ENCODE measurements around the gene PGM1.

PGM1 gene

DNA sequence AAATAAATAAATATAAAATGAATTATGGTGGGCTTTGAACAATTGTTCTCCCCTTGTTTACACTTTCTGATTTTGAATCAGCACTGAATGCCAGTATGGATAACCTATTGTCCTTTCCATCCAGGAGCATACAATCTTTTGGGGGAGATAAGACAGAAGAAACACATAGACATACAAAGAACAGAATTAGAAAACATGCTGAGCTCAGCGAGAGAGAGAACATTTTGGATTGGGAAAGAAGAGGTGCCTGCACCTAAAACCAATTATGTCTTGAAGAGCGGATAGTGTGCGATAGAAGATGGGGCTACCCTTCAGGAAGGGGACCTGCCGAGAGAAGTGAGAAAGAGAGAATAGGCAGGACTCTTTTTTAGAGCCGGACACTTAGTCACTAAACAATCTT lies 6.6 kb downstream of the PGM1 start:
- Histone ChIP-seq H3K4me1 (ENCODE audit: control insufficient read depth, insufficient read depth, low read length, poor library complexity, severe bottlenecking) (no peaks in the 10 kb centered on the region), H3K36me3 (ENCODE audit: control insufficient read depth, insufficient read depth, low read length) (no peaks in the 10 kb centered on the region), H3K27ac (ENCODE audit: insufficient read depth, low read length, poor library complexity, severe bottlenecking) (no peak overlapping the region), H3K27me3 (replicated peaks; ENCODE audit: control insufficient read depth, insufficient read depth, low read length, poor library complexity, severe bottlenecking) (no peaks in the 10 kb centered on the region), H3K9me3 (ENCODE audit: control insufficient read depth, low read length) (no peaks in the 10 kb centered on the region), H3K4me3 (ENCODE audit: insufficient read depth, low read depth, low read length, poor library complexity, severe bottlenecking) (no peak overlapping the region)
- no peak for DNase-seq

DNA sequence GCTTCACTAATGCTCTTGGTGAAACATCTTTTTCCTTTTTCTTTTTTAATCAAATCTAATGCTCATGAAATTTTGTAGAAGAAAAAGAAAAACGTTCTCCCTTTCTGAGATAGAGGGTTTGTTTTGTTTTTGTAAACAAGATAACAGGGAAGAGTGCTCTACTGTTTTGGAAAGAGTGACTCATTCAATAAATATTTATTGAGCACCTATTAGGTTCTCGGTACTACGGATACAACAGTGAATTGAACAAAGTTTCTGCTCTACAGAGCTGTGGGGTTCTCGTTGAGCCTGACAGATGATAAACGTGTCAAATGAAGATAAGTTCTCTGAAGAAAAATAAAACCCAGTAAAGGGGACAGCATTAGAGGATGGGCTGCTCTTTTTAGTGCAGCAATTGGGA lies 7.0 kb downstream of the PGM1 start:
- DNase-seq, result no peak
- Histone ChIP-seq H3K27me3 (replicated peaks; ENCODE audit: control insufficient read depth, insufficient read depth, low read length, poor library complexity, severe bottlenecking) (no peaks in the 10 kb centered on the region), H3K4me3 (ENCODE audit: insufficient read depth, low read depth, low read length, poor library complexity, severe bottlenecking) (no peak overlapping the region), H3K9me3 (ENCODE audit: control insufficient read depth, low read length) (no peaks in the 10 kb centered on the region), H3K27ac (ENCODE audit: insufficient read depth, low read length, poor library complexity, severe bottlenecking) (no peak overlapping the region), H3K4me1 (ENCODE audit: control insufficient read depth, insufficient read depth, low read length, poor library complexity, severe bottlenecking) (no peaks in the 10 kb centered on the region), H3K36me3 (ENCODE audit: control insufficient read depth, insufficient read depth, low read length) (no peaks in the 10 kb centered on the region)

DNA sequence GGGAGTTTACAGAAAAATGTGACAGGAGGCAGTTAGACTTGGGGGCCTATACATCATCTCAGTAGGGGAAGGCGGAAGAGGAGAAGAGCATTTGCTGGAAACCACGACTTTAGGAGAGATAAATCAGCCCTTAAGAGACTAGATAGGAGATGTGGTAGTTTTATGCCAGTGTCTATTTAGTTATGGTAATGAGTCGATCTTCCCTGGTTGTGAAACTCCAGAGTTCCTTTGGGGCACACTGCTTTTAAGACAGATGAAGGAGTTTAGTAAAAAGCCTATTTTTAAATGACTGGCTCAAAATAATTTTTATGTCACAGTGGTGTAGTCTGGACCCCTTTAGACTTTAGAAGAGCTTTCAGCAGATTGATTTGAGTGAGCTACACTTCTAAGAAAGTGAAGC lies 7.8 kb downstream of the PGM1 start:
- Histone ChIP-seq H3K27ac (ENCODE audit: insufficient read depth, low read length, poor library complexity, severe bottlenecking) (no peak overlapping the region), H3K4me1 (ENCODE audit: control insufficient read depth, insufficient read depth, low read length, poor library complexity, severe bottlenecking) (no peaks in the 10 kb centered on the region), H3K27me3 (replicated peaks; ENCODE audit: control insufficient read depth, insufficient read depth, low read length, poor library complexity, severe bottlenecking) (no peaks in the 10 kb centered on the region), H3K4me3 (ENCODE audit: insufficient read depth, low read depth, low read length, poor library complexity, severe bottlenecking) (no peak overlapping the region), H3K9me3 (ENCODE audit: control insufficient read depth, low read length) (no peaks in the 10 kb centered on the region), H3K36me3 (ENCODE audit: control insufficient read depth, insufficient read depth, low read length) (no peaks in the 10 kb centered on the region)
- DNase-seq, result no peak

DNA sequence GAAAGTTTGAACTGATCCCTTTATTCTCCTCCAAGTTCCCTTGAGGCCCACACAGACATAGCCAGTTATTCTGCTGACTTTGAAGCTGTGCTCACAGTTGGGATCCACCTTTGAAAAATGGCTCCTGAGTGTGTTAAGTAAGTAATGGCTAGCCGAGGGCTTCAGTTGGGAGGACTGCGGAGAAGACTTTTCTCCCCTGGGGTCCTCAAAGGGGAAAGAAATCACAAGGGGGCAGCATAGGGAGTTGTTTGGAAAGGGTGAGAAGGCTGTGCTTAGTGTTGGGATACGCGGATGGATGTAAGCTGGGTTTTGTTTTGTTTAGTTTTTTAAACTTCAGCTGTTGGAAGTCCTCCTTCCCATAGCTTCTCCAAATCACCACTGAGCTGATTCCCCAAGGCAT lies 8.3 kb downstream of the PGM1 start:
- Histone ChIP-seq H3K4me1 (ENCODE audit: control insufficient read depth, insufficient read depth, low read length, poor library complexity, severe bottlenecking) (no peaks in the 10 kb centered on the region), H3K27me3 (replicated peaks; ENCODE audit: control insufficient read depth, insufficient read depth, low read length, poor library complexity, severe bottlenecking) (no peaks in the 10 kb centered on the region), H3K4me3 (ENCODE audit: insufficient read depth, low read depth, low read length, poor library complexity, severe bottlenecking) (no peak overlapping the region), H3K36me3 (ENCODE audit: control insufficient read depth, insufficient read depth, low read length) (no peaks in the 10 kb centered on the region), H3K27ac (ENCODE audit: insufficient read depth, low read length, poor library complexity, severe bottlenecking) (no peak overlapping the region), H3K9me3 (ENCODE audit: control insufficient read depth, low read length) (no peaks in the 10 kb centered on the region)
- DNase-seq, result no peak

DNA sequence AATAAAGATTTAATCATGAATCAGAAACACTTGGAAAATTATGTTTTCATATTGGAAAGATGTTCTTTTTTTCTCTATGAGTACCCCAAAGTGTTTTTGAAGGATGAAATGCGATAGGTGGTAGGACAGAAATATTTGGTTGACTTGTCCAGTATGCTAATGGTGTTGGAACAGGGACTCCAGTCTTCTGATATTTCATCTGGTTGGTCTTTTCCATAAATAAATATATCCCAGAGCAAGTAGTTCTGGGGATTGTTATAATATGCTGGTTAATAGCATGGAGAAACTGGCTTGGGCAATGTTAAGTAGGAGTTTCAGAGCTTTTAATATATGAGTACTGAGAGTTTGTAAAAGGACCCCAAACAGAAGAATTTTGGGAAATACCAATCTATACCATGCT lies 8.7 kb downstream of the PGM1 start:
- H3K27ac ChIP-seq (ENCODE audit: insufficient read depth, low read length, poor library complexity, severe bottlenecking), result no peak overlapping the region
- H3K4me1 ChIP-seq (ENCODE audit: control insufficient read depth, insufficient read depth, low read length, poor library complexity, severe bottlenecking), result no peaks in the 10 kb centered on the region
- no peak overlapping the region for H3K4me3 ChIP-seq (ENCODE audit: insufficient read depth, low read depth, low read length, poor library complexity, severe bottlenecking)
- no peaks in the 10 kb centered on the region for H3K27me3 ChIP-seq (replicated peaks; ENCODE audit: control insufficient read depth, insufficient read depth, low read length, poor library complexity, severe bottlenecking)
- H3K9me3 ChIP-seq (ENCODE audit: control insufficient read depth, low read length), result no peaks in the 10 kb centered on the region
- H3K36me3 ChIP-seq (ENCODE audit: control insufficient read depth, insufficient read depth, low read length), result no peaks in the 10 kb centered on the region
- no peak for DNase-seq

DNA sequence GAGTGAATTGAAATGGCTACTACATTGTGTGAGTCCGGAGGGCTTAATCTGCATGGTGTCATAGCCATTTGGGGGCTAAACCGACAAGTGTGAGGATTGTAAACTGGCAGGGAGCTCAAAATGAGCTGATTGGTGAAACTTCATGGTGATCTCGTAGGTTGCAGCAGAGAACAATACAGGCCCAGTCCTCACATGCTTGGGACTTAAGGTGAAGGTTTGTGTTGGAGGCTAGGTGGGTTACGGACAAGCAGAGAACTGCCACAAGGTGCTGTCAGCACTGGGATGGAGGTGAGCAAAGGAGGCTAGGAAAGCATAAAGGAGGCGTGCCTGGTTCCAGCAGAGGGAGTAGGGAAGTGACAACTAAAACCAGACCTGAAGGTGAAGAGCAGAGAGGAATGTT lies 9.4 kb downstream of the PGM1 start:
- Histone ChIP-seq H3K27me3 (replicated peaks; ENCODE audit: control insufficient read depth, insufficient read depth, low read length, poor library complexity, severe bottlenecking) (no peaks in the 10 kb centered on the region), H3K4me1 (ENCODE audit: control insufficient read depth, insufficient read depth, low read length, poor library complexity, severe bottlenecking) (no peaks in the 10 kb centered on the region), H3K27ac (ENCODE audit: insufficient read depth, low read length, poor library complexity, severe bottlenecking) (no peak overlapping the region), H3K36me3 (ENCODE audit: control insufficient read depth, insufficient read depth, low read length) (no peaks in the 10 kb centered on the region), H3K9me3 (ENCODE audit: control insufficient read depth, low read length) (no peaks in the 10 kb centered on the region), H3K4me3 (ENCODE audit: insufficient read depth, low read depth, low read length, poor library complexity, severe bottlenecking) (no peak overlapping the region)
- DNase-seq, result no peak

GRCh38 chr1:63603810-63604209 lies 10.6 kb downstream of the PGM1 start:
- H3K4me3 ChIP-seq (ENCODE audit: insufficient read depth, low read depth, low read length, poor library complexity, severe bottlenecking), result no peak overlapping the region
- H3K27ac ChIP-seq (ENCODE audit: insufficient read depth, low read length, poor library complexity, severe bottlenecking), result no peak overlapping the region
- no peaks in the 10 kb centered on the region for H3K27me3 ChIP-seq (replicated peaks; ENCODE audit: control insufficient read depth, insufficient read depth, low read length, poor library complexity, severe bottlenecking)
- no peaks in the 10 kb centered on the region for H3K36me3 ChIP-seq (ENCODE audit: control insufficient read depth, insufficient read depth, low read length)
- no peaks in the 10 kb centered on the region for H3K9me3 ChIP-seq (ENCODE audit: control insufficient read depth, low read length)
- DNase-seq, result no peak
- no peaks in the 10 kb centered on the region for H3K4me1 ChIP-seq (ENCODE audit: control insufficient read depth, insufficient read depth, low read length, poor library complexity, severe bottlenecking)

- no peaks in the 10 kb centered on the region for H3K4me1 ChIP-seq (ENCODE audit: control insufficient read depth, insufficient read depth, low read length, poor library complexity, severe bottlenecking)
- no peaks in the 10 kb centered on the region for H3K27me3 ChIP-seq (replicated peaks; ENCODE audit: control insufficient read depth, insufficient read depth, low read length, poor library complexity, severe bottlenecking)
- H3K4me3 ChIP-seq (ENCODE audit: insufficient read depth, low read depth, low read length, poor library complexity, severe bottlenecking), result no peak overlapping the region
- H3K27ac ChIP-seq (ENCODE audit: insufficient read depth, low read length, poor library complexity, severe bottlenecking), result no peak overlapping the region
- DNase-seq, result no peak
- no peaks in the 10 kb centered on the region for H3K36me3 ChIP-seq (ENCODE audit: control insufficient read depth, insufficient read depth, low read length)
- H3K9me3 ChIP-seq (ENCODE audit: control insufficient read depth, low read length), result no peaks in the 10 kb centered on the region
These were observed 14.1 kb downstream of the PGM1 start for GRCh38 chr1:63607322-63607721.

GRCh38 chr1:63611231-63611630 lies 18.0 kb downstream of the PGM1 start:
- no peaks in the 10 kb centered on the region for H3K27me3 ChIP-seq (replicated peaks; ENCODE audit: control insufficient read depth, insufficient read depth, low read length, poor library complexity, severe bottlenecking)
- H3K4me3 ChIP-seq (ENCODE audit: insufficient read depth, low read depth, low read length, poor library complexity, severe bottlenecking), result no peak overlapping the region
- H3K4me1 ChIP-seq (ENCODE audit: control insufficient read depth, insufficient read depth, low read length, poor library complexity, severe bottlenecking), result no peaks in the 10 kb centered on the region
- no peak for DNase-seq
- no peak overlapping the region for H3K27ac ChIP-seq (ENCODE audit: insufficient read depth, low read length, poor library complexity, severe bottlenecking)
- H3K9me3 ChIP-seq (ENCODE audit: control insufficient read depth, low read length), result no peaks in the 10 kb centered on the region
- H3K36me3 ChIP-seq (ENCODE audit: control insufficient read depth, insufficient read depth, low read length), result no peaks in the 10 kb centered on the region

DNA sequence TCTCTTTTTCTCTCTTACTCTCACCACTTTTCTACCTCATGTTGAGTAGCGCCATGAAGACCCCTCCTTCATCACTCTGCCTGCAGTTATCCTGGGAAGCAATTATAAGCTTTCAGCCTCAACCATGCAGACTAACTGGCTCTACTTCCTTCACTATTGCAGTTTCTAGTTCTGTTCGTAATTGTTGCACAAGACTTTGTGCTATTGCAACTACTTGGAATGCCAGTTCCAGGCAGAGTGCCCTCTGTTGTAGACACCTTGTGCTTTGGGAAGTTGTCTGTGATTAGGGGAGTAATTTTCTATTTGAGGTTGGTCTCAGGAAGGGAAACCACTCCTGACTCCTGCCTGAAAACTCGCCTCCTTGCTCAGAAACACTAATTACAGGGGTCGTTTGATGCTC lies 19.4 kb downstream of the PGM1 start:
- H3K27me3 ChIP-seq (replicated peaks; ENCODE audit: control insufficient read depth, insufficient read depth, low read length, poor library complexity, severe bottlenecking), result no peaks in the 10 kb centered on the region
- no peaks in the 10 kb centered on the region for H3K36me3 ChIP-seq (ENCODE audit: control insufficient read depth, insufficient read depth, low read length)
- no peaks in the 10 kb centered on the region for H3K9me3 ChIP-seq (ENCODE audit: control insufficient read depth, low read length)
- DNase-seq, result no peak
- H3K4me1 ChIP-seq (ENCODE audit: control insufficient read depth, insufficient read depth, low read length, poor library complexity, severe bottlenecking), result no peaks in the 10 kb centered on the region
- no peak overlapping the region for H3K4me3 ChIP-seq (ENCODE audit: insufficient read depth, low read depth, low read length, poor library complexity, severe bottlenecking)
- H3K27ac ChIP-seq (ENCODE audit: insufficient read depth, low read length, poor library complexity, severe bottlenecking), result no peak overlapping the region

- DNase-seq, result no peak
- H3K27ac ChIP-seq (ENCODE audit: insufficient read depth, low read length, poor library complexity, severe bottlenecking), result no peak overlapping the region
- no peaks in the 10 kb centered on the region for H3K36me3 ChIP-seq (ENCODE audit: control insufficient read depth, insufficient read depth, low read length)
- no peak overlapping the region for H3K4me3 ChIP-seq (ENCODE audit: insufficient read depth, low read depth, low read length, poor library complexity, severe bottlenecking)
- no peaks in the 10 kb centered on the region for H3K27me3 ChIP-seq (replicated peaks; ENCODE audit: control insufficient read depth, insufficient read depth, low read length, poor library complexity, severe bottlenecking)
- no peaks in the 10 kb centered on the region for H3K4me1 ChIP-seq (ENCODE audit: control insufficient read depth, insufficient read depth, low read length, poor library complexity, severe bottlenecking)
- H3K9me3 ChIP-seq (ENCODE audit: control insufficient read depth, low read length), result no peaks in the 10 kb centered on the region
These were observed 19.8 kb downstream of the PGM1 start for GRCh38 chr1:63612971-63613370.

All from effector memory CD4-positive, alpha-beta T cell (primary cell).